HG02885 (cell line): ENCODE results near the gene PCNP.
A peak's percentile ranks its signal among the peaks of the same experiment; 100 is the strongest.
"Not testable (repeated sequence)": the region's sequence is repeated elsewhere in the genome, so short reads cannot be mapped to it uniquely, and the experiment has no call there.

Source experiments
- ATAC-seq: cut with Tn5 transposase; IDR thresholded peaks from one replicate; pipeline ENCODE4 v1.9.1; 2021; ENCODE audit warnings: mild to moderate bottlenecking; ENCODE audit not compliant: unreplicated experiment, poor library complexity

The PCNP gene, protein sequence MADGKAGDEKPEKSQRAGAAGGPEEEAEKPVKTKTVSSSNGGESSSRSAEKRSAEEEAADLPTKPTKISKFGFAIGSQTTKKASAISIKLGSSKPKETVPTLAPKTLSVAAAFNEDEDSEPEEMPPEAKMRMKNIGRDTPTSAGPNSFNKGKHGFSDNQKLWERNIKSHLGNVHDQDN

DNA sequence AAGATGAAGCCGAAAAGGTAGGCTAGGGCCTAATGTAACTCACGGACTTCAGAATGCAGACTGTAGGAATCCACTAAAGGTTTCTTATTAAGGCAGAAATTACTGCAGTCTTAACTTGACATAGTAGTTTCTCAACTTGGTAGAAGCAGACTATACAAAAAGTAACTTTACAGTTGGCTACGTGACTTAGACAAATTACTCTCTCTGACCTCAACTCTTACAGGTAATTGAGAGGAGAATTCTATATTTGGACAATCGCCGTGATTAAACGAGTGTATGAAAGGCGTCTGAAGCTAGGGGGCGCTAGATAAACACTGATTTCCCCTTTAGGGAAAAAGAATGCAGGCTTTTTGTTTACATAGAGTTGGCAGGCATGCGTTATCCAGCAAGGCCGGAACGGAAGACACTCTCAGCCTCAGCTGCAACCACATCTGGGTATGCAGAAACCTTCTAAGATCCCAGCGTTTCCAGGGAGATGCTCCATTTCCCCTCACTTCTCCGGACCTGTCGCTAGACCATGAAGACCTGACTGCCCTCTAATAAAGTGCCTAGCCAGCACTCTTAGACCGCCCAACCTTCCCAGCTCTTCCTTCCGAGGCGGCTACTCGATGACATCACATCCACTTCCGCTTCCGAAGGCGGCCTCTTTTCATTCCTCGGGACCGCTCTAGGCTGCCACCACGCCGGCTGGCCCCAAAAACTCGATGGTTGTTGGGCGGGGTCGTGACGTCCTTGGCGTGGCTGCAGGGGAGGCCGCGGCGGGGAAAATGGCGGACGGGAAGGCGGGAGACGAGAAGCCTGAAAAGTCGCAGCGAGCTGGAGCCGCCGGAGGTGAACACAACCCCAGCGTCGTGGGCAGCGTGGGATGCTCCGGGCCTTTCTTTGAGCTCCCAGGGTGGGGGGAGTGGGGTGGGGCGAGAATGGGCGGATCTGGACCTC lies at the start of gene PCNP:
Gene PCNP, plus strand, starts transcription at position 732 of the 939 bp plus-strand sequence. Its CDS starts 36 bp downstream, at position 768.
- ATAC-seq = peak; percentile 83

DNA sequence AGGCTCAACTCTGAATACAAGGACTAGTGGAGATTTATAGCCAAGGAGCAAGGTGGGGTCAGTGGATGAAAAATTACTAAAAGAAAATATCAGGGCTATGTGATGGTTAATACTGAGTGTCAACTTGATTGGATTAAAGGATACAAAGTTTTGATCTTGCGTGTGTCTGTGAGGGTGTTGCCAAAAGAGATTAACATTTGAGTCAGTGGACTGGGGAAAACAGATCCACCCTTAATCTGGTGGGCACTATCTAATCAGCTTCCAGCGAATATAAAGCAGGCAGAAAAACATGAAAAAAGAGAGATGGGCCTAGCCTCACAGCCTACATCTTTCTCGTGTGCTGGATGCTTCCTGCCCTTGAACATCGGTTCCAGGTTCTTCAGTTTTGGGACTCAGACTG lies 46.5 kb upstream of the PCNP start:
- ATAC-seq = no peak

DNA sequence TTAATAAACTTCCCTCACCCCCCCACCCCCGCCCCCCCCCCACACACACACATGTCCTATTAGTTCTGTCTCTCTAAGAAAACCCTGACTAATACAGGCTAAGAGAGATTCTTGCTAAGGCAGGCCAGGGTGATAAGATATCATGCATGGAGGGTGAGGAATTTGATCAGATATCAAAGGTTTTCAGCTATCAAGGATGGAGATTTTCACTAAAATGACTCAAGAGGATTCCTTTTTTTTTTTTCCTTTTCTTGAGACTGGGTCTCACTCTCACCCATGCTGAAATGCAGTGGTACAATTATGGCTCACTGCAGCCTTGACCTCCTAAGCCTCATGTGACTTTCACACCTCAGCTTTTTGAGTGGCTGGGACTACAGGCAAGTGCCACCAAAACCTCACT lies 46.1 kb upstream of the PCNP start:
- ATAC-seq = no peak

DNA sequence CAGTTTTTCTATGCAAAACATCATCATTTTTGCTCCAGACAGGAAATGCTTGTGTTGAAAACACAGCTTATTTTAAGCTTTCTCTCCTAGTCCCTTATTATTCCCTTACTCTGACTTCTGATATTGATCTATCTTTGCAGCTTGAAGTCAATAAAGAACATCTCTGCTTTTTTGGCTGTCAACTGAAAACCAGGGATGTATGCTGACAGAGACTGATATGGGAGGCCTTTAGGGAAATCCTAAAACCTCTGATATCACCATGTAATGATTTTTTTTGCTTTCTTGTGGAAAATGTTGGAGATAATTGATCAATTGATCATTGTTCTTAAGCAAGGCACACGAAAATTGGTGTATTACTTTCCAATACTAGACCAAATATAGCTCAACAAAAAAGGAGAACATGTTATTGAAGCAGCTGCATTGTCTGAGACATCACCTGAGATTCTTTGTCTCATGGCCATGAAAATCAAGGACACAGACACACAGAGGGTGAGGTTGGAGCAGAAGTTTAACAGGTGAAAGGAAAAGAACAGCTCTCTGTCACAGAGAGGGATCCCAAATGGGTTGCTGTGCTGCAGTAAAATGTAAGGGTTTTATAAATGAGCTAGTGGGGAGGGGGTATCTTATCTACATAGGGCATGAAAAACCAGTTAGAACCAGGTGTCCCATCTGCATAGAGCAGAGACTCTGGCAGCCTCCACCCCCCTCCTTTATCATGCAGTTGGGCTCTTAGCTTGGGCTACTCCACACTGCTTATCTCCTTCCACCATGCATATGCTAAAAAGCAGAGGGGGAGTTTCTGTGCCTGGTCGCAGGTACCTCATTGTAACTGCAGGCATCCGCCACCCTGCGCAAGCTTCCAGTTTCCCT lies 43.9 kb upstream of the PCNP start:
- no peak for ATAC-seq

DNA sequence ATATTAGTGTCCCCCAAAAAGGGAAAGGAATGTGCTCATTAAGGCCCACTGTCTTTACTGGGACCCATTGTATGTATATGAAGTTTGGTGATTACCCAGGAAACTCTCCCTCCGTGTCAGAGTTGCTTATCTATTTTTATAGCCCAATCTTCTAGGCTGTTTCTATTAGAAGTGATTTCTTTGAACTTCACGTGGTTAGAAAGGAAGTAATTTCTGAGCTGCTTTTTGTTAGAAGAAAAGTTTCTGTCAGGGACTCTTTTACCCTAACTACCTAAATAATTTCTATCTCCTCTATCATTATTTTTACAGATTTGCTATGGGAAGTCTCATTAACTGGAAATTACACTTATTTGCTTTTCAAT lies 43.3 kb upstream of the PCNP start:
- ATAC-seq = no peak

DNA sequence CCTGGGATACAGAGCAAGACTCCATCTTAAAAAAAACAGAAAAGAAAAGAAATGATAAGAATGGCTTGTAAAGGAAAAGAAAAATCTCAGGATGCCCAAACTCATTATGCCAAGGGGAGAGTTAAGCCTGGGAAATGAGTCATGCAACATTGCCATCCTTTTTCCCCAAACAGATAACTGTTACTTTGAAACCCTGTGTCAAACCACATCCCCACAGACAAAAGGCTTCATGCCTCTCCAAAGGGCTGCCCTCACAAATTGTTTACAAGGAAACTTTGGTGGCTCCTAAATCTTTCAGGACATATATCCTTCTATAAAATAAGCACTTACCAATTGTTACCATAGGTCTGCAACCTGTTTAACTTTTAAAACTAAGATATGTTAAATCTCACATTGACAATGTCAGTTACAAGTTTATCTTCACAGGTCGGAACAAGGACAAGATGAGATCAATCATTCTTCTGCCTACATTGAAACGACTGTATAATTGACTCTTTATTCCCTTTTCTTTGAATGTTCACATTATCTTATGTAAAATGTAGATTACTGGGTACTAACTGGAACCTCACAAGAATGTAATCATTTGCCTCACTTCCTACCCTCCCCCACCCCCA lies 42.4 kb upstream of the PCNP start:
- no peak for ATAC-seq

DNA sequence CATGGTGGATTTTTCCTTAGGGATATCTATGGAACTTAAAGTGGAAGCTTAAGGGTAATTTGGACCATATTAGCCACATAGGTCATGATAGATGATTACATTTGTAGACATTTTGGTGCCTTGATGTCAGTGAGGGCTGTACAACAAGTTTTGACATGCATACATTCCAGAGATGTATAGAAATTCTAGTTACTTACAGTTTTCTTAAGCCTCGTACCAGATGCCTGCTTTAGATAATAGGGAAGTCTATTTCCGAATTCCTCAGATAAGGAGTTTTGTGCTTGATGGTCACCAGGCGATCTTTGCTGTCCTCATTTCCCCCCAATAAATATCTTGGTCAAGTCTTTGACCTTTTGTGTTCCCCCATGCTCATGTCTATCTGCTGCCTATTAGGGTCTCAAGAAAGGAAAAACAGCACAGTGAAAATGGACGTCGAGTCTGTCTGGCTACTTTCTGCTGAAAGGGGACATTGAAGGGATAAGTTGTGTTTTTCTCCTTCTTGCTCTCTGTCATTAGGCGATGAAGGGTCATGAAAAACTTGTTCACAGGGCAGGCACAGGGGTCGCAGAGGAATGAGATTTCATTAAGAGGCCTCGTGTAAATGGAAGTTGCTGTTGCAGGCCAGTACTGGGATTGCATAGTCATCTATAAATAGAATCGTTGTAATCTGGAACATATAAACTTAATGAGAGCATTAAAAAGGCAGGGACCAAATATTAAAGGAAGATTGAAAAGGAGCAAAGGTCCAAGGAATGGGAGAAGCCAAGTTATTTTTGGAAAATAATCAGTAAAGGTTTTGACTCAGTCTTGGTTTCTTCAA lies 41.0 kb upstream of the PCNP start:
- no peak for ATAC-seq

DNA sequence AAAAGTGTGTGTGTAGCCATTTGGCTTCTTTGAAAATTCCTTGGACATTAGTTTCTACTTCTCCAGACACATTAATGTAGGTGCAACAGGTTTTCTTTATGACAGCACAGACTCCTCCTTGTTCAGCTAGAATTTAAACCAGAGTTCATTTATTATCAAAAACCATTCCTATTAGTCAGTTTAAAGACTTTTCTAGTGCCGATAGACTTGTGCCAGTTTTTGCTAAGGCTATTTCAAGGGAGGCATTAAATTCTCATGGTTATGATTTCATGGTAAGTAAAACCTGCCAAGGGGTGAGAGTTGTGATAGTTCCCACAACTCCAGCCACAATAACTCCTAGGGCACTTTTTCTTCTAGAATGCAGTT lies 40.4 kb upstream of the PCNP start:
- no peak for ATAC-seq

DNA sequence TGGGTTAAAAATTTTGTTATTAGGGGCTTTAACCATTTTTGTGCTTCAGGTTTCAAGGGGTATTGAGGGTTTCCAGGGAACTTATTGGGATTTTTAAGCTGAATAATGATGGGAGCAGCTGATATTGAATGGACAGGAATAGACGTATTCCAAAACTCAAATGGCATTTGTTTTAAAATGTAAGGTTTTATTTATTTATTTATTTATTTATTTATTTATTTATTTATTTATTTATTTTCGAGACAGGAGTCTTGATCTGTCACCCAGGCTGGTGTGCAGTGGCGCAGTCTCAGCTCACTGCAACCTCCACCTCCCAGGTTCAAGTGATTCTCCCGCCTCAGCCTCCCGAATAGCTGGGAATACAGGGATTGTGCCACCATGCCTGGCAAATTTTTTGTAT lies 38.8 kb upstream of the PCNP start:
- no peak for ATAC-seq

DNA sequence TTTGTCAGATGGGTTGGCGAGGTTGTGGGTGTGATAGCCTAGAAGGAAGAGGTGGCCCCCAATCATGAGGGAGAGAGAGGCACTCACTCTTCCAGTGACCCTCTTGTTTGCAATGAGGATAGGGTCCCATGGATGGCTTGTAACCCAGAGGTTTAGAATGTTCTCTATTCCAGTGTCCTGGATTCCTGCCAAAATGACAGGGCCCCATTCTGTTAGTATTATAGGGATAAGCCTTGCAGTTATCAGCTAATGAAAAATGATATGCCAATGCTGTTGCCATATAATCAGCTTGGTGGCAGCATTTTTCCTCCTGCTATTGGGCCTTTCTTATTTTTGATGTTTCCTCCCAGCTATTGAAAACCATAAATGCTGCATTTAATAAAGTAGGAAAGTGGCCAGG lies 37.7 kb upstream of the PCNP start:
- no peak for ATAC-seq

DNA sequence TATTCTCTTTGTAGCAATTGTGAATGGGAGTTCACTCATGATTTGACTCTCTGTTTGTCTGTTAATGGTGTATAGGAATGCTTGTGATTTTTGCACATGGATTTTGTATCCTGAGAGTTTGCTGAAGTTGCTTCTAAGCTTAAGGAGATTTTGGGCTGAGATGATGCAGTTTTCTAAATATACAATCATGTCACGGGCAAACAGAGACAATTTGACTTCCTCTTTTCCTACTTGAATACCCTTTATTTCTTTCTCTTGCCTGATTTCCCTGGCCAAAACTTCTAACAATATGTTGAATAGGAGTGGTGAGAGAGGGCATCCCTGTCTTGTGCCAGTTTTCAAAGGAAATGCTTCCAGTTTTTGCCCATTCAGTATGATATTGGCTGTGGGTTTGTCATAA lies 37.0 kb upstream of the PCNP start:
- not testable (repeated sequence) for ATAC-seq

DNA sequence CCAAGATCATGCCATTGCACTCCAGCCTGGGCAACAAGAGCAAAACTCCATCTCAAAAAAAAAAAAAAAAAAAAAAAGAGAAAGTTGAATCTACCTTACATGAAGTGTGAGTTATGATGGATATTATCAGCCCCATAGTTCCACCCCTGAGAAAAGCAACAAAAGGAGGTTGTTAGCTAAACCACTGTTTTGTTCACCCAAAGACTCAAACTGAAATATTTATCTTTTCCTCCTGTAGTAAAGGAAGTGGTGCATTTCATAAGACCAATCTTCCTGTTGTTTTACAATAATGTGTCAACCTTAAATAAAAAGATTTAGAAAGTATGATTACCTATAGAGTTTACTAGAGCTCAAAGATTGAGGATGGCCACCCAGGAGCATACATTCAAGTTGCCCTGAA lies 31.0 kb upstream of the PCNP start:
- ATAC-seq = no peak

DNA sequence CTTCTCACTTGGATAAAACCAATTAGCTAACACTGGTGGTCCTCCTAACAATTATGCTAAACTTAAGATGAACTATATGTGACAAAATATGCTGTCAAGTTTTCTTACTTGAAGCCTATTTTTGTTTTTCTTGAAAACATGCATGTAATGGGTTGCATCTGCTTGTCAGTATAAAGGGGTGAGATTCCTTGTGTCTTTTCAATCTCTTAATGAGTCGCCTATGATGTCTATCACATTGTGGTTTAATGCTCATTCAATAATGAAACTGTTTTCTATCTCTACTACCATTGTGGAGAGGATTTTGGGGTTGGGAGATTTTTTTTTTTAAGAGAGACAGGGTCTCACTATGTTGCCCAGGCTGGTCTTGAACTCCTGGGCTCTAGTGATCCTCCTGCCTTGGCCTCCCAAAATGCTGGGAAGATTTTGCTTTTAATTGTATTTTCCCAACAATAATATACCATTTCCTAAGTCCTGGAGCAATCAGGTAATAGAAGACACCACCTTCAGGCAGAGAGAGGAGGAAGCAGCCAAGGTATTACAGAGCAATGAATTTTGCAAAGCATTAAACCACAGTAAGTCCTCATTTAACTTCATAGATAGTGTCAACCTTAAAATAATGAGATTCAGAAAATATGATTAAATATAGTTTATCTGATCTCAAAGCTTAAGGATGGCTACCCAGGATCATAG lies 29.7 kb upstream of the PCNP start:
- no peak for ATAC-seq

DNA sequence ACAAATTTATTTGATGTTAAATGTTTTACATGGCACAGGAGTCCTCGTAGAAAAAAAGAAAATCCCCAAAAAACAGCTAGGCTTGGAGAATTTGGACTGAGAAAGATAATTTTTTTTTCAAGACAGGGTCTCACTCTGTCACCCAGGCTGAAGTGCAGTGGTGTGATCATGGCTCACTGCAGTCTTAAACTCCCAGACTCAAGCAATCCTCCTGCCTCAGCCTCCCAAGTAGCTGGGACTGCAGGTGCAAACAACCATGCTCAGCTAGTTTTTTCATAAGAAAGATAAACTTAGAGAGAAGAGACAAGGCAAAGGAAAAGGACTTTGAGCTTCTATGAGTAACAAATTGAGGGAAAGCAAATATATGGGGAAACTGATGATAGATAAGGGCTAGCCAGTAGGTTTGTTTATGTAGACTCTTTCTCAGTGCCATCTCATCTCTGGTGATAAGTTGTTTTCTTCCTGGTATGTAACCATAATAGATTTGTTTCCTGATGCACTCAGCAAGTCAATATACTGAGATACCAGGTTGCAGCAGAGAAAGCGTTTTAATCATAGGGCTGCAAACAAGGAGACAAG lies 25.4 kb upstream of the PCNP start:
- ATAC-seq = no peak

DNA sequence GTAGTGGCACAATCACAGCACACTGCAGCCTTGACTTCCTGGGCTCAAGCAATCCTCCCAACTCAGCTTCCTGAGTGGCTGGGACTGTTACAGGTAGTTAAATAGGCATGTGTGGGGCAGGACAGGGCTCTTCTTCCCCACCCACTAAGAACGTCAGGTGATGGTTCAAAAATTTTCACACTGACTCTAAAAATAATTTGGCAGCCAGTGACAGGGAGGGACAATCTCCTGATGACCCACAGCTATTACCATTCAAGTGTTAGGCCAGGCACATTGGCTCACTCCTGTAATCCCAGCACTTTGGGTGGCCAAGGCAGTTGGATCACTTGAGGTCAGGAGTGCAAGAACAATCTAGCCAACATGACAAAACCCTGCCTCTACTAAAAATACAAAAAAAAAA lies 24.5 kb upstream of the PCNP start:
- ATAC-seq = no peak

DNA sequence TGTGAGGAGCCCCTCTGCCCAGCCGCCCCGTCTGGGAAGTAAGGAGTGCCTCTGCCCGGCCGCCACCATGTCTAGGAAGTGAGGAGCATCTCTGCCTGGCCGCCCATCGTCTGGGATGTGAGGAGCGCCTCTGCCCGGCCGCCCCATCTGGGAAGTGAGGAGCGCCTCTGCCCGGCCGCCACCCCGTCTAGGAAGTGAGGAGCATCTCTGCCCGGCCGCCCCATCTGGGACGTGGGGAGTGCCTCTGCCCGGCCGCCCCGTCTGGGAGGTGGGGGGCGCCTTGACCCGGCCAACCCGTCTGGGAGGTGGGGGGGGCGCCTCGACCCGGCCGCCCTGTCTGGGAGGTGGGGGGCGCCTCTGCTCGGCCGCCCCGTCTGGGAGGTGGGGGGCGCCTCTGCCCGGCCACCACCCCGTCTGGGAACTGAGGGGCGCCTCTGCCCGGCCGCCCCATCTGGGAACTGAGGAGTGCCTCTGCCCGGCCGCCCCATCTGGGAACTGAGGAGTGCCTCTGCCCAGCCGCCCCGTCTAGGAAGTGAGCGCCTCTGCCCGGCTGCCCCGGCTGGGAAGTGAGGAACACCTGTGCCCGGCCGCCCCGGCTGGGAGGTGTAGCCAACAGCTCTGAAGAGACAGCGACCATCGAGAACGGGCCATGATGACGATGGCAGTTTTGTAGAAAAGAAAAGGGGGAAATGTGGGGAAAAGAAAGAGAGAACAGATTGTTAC lies 22.5 kb upstream of the PCNP start:
- ATAC-seq = not testable (repeated sequence)

DNA sequence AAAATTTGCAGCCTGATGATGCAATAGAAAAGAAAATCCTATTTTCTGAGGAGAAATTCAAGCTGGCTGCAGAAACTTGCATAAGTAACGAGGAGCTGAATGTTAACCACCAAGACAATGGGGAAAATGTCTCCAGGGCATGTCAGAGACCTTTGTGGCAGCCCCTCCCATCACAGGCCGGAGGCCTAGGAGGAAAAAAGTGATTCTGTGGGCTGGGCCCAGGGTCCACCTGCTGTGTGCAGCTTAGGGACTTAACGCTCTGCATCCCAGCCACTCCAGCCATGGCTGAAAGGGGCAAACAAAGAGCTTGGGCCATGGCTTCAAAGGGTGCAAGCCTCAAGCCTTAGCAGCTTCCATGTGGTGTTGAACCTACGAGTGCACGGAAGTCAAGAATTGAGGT lies 20.6 kb upstream of the PCNP start:
- not testable (repeated sequence) for ATAC-seq

DNA sequence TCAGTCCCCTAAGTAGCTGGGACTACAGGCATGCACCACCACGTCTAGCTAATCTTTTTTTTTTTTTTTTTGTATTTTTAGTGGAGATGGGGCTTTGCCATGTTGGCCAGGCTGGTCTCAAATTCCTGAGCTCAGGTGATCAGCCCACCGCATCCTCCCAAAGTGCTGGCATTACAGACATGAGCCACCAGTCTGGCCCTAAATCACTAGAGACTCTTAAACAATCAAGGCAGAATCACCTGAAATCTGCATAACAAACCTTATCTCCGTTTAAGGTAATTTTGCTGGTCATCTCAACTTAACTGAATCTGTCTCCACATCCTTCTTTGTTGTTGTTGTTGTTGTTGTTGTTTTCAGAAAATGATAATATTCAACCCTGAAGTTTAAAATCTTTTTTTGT lies 17.9 kb upstream of the PCNP start:
- ATAC-seq = no peak
